GM21825 (cell line): Measurements from ENCODE around the gene SNTG2.

Experiments
- ATAC-seq: cut with Tn5 transposase; IDR thresholded peaks from one replicate; pipeline ENCODE4 v1.9.1; 2021; ENCODE audit warnings: mild to moderate bottlenecking, moderate library complexity; ENCODE audit not compliant: unreplicated experiment

SNTG2 gene

GRCh38 chr2:926259-926793, 24.3 kb upstream of the SNTG2 start:
- no peak for ATAC-seq

- no peak for ATAC-seq
These were observed 23.8 kb upstream of the SNTG2 start for GRCh38 chr2:926896-927295.

- no peak for ATAC-seq
These were observed 21.5 kb upstream of the SNTG2 start for GRCh38 chr2:929011-929735.

GRCh38 chr2:929925-930324, 20.7 kb upstream of the SNTG2 start:
- no peak for ATAC-seq

- ATAC-seq = no peak
These were observed 19.7 kb upstream of the SNTG2 start for GRCh38 chr2:930935-931334.

- ATAC-seq = no peak
These were observed 18.1 kb upstream of the SNTG2 start for GRCh38 chr2:932320-933115.

- ATAC-seq = no peak
These were observed 16.8 kb upstream of the SNTG2 start for GRCh38 chr2:933734-934295.

GRCh38 chr2:937530-937929, 13.1 kb upstream of the SNTG2 start:
- no peak for ATAC-seq

- no peak for ATAC-seq
These were observed 12.3 kb upstream of the SNTG2 start for GRCh38 chr2:938181-939005.

- no peak for ATAC-seq
These were observed 10.6 kb upstream of the SNTG2 start for GRCh38 chr2:939936-940601.

- no peak for ATAC-seq
These were observed 8.8 kb upstream of the SNTG2 start for GRCh38 chr2:941871-942270.

GRCh38 chr2:942775-943460, 7.7 kb upstream of the SNTG2 start:
- ATAC-seq = no peak

GRCh38 chr2:943461-943797, 7.2 kb upstream of the SNTG2 start:
- no peak for ATAC-seq

GRCh38 chr2:943821-944220, 6.8 kb upstream of the SNTG2 start:
- no peak for ATAC-seq

GRCh38 chr2:944693-945092, 6.0 kb upstream of the SNTG2 start:
- ATAC-seq = no peak

GRCh38 chr2:945104-945503, 5.5 kb upstream of the SNTG2 start:
- ATAC-seq = no peak

GRCh38 chr2:946073-946948, 4.3 kb upstream of the SNTG2 start:
- ATAC-seq = peak; percentile 50

GRCh38 chr2:949384-950079, 1.1 kb upstream of the SNTG2 start:
- ATAC-seq = no peak
